ENCODE results near the gene TMEM178B. TPM values are rescaled to one million over a fixed set of nuclear protein-coding genes. Genes with fewer than 3 reads are reported as not detected.

Gene TMEM178B
- total RNA-seq, 4 donors from 2014 or later, result 0.15 to 1.2 (median 0.58) TPM

DNA sequence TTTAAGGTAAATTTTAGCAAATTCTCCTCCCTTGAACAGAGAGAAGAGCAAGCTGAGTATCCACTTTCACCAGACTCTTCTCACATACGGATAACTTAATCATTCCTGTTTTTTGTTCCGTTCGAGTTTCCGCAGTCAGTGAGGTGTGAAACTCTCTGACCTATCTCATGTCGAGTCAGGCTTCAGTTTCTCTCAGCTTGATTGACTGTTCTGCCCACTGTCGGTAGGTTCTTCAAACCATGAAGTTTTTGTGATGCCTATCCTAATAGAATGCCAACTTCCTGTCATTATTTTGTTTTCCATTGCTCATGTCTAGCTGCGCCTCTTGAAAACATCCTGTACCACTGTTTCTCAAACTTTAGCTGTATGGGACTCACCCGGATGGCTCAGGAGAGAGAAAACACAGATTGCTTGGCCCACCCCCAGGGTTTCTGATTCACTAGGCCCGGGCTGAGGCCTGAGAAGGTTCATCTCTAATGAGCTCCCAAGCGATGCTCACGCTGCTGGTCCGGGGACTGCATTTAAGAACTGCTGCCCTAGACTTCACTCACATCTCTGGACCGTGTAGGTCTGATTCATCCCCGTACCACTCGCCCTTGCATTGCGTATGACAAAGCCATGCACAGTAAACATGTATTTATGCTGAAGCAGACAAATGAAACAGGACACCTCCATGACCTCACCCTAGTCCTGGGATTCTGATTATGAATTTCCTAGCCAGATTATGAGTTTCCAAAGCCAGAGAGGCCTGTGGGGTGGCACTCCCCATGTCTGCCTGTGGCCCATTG, 269.0 kb downstream of the TMEM178B start:
- TF ChIP-seq, protein P1, sequence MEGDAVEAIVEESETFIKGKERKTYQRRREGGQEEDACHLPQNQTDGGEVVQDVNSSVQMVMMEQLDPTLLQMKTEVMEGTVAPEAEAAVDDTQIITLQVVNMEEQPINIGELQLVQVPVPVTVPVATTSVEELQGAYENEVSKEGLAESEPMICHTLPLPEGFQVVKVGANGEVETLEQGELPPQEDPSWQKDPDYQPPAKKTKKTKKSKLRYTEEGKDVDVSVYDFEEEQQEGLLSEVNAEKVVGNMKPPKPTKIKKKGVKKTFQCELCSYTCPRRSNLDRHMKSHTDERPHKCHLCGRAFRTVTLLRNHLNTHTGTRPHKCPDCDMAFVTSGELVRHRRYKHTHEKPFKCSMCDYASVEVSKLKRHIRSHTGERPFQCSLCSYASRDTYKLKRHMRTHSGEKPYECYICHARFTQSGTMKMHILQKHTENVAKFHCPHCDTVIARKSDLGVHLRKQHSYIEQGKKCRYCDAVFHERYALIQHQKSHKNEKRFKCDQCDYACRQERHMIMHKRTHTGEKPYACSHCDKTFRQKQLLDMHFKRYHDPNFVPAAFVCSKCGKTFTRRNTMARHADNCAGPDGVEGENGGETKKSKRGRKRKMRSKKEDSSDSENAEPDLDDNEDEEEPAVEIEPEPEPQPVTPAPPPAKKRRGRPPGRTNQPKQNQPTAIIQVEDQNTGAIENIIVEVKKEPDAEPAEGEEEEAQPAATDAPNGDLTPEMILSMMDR (IDR thresholded peaks at IDR 0.05), result no peak
- no peak for TF ChIP-seq POLR2A (IDR thresholded peaks at IDR 0.05)
- H3K4me3 ChIP-seq (ENCODE audit: low read depth, poor library complexity, severe bottlenecking), result no peak overlapping the region
- WGBS, 2 donors, result 89% methylated on average over 16 of the region's 16 CpGs
- DNase-seq (ENCODE audit: low spot score in 2 of 2), result no peak
- intact Hi-C loops (cut with DNase I; ENCODE audit: low total_unique reads), result no loop called here

GRCh38 chr7:141344153-141344935, 270.5 kb downstream of the TMEM178B start:
- H3K4me3 ChIP-seq (ENCODE audit: low read depth, poor library complexity, severe bottlenecking), result no peak overlapping the region
- DNase-seq (ENCODE audit: low spot score in 2 of 2), result no peak
- no peak for TF ChIP-seq POLR2A (IDR thresholded peaks at IDR 0.05)
- TF ChIP-seq, protein P1 (IDR thresholded peaks at IDR 0.05), result no peak
- WGBS, 2 donors, result 73 to 88% methylated on average over 3 of the region's 3 CpGs
- intact Hi-C loops (cut with DNase I; ENCODE audit: low total_unique reads), result no loop called here

GRCh38 chr7:141348728-141349127, 274.9 kb downstream of the TMEM178B start:
- intact Hi-C loops (cut with DNase I; ENCODE audit: low total_unique reads), result no loop called here
- no peak for TF ChIP-seq POLR2A (IDR thresholded peaks at IDR 0.05)
- TF ChIP-seq, protein P1 (IDR thresholded peaks at IDR 0.05), result no peak
- DNase-seq (ENCODE audit: low spot score in 2 of 2), result no peak
- 76 to 77% methylated on average over 7 of the region's 7 CpGs for WGBS, 2 donors
- no peak overlapping the region for H3K4me3 ChIP-seq (ENCODE audit: low read depth, poor library complexity, severe bottlenecking)

DNA sequence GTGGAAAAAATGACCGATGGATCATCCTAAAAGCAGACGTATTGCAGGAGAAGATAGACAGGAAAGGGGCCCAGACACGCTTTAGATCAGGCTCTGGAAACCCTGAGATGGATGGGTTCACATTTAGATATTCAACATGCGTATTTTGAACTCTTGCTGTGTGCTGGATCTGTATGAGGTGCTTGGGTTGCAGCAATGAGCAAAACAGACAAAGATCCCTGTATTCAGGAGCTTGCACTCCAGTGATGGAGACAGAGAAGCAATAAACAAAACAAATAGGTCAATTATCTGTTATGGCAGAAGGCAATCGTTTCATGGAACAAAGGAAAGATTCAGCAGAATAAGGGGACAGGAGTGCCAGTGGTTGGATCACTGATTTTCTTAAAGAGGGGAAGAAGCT, 275.5 kb downstream of the TMEM178B start:
- TF ChIP-seq, protein P1 (IDR thresholded peaks at IDR 0.05), result no peak
- TF ChIP-seq POLR2A (IDR thresholded peaks at IDR 0.05), result no peak
- no peak for DNase-seq (ENCODE audit: low spot score in 2 of 2)
- WGBS, 2 donors, result 64 to 71% methylated on average over 5 of the region's 5 CpGs
- no peak overlapping the region for H3K4me3 ChIP-seq (ENCODE audit: low read depth, poor library complexity, severe bottlenecking)
- intact Hi-C loops (cut with DNase I; ENCODE audit: low total_unique reads), result no loop called here

DNA sequence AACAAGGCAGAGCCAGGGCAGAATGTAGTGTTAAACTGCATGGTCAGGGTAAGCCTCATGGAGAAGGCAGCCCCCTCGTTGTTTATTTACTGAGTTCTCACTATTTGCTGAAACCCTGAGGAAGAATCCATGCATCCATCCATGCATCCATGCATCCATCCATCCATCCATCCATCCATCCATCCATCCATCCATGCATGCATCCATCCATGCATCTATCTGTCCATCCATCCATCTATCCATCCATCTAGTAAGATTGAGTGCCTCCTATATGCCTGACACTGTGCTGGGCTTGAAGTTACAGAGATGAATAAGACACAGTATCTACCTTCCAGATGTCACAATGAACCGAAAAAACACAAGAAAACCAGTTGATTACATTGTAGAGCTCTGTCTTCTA, 275.9 kb downstream of the TMEM178B start:
- no peak for TF ChIP-seq POLR2A (IDR thresholded peaks at IDR 0.05)
- TF ChIP-seq, protein P1 (IDR thresholded peaks at IDR 0.05), result no peak
- H3K4me3 ChIP-seq (ENCODE audit: low read depth, poor library complexity, severe bottlenecking), result no peak overlapping the region
- WGBS, 2 donors, result 72 to 74% methylated on average over 2 of the region's 2 CpGs
- no peak for DNase-seq (ENCODE audit: low spot score in 2 of 2)
- intact Hi-C loops (cut with DNase I; ENCODE audit: low total_unique reads), result no loop called here

Measured in lower leg skin (tissue), 4 donors.